Measurements from ENCODE around the gene ADAMTS12.

GRCh38 chr5:33494466-33494865 is 397.3 kb downstream of the ADAMTS12 start:
- TF ChIP-seq CREB1 (CRISPR knock-in tag; IDR thresholded peaks at IDR 0.05; ENCODE audit: low read depth): no peak
- TF ChIP-seq CTCF (conservative IDR thresholded peaks at IDR 0.05; ENCODE audit: low read depth in 2 of 2): no peak
- TF ChIP-seq STAT1 (IDR thresholded peaks at IDR 0.05; ENCODE audit: unreplicated experiment): no peak
- TF ChIP-seq EZH2 (IDR thresholded peaks at IDR 0.05; ENCODE audit: low read depth, unreplicated experiment): no peak
- TF ChIP-seq EZH2phosphoT487 (IDR thresholded peaks at IDR 0.05; ENCODE audit: unreplicated experiment): no peak
- no peak for TF ChIP-seq POLR2AphosphoS5 (IDR thresholded peaks at IDR 0.05; ENCODE audit: low read depth)
- TF ChIP-seq REST (IDR thresholded peaks at IDR 0.05; ENCODE audit: unreplicated experiment): no peak
- no peak for TF ChIP-seq ZNF462 (CRISPR knock-in tag; IDR thresholded peaks at IDR 0.05)
- no peak for TF ChIP-seq NANOG (IDR thresholded peaks at IDR 0.05; ENCODE audit: borderline replicate concordance)
- TF ChIP-seq JUNB (IDR thresholded peaks at IDR 0.05; ENCODE audit: unreplicated experiment): no peak
- TF ChIP-seq ZNF114 (CRISPR knock-in tag; IDR thresholded peaks at IDR 0.05): no peak

All from GM23338 (cell line).